ENCODE data around the gene DGKD.
A peak's percentile ranks its signal among the peaks of the same experiment; 100 is the strongest.

Gene DGKD

DNA sequence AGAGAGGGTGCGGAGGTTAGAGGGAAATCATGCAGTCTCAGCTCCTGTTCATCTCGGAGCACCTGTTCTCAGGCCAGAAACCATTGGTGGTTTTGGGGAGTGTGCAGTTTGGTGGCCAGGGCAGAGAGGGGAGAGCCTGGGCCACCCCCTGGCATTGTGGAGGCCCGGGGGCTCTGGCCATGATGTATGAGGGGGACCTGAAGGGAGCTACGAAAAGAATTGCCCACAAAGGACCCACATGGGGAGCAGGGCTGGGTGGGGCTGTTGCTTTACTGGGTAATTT, 87.7 kb downstream of the DGKD start:
- peak overlapping the region; percentile 31; the same call in 1 of the 2 replicates for H3K27ac ChIP-seq (ENCODE audit: low read depth, low read length)
- H3K9me2 ChIP-seq (replicated peaks; ENCODE audit: insufficient read depth, low read length), result no peaks in the 10 kb centered on the region
- no peaks in the 10 kb centered on the region for H3F3A ChIP-seq (ENCODE audit: insufficient read depth)
- TF ChIP-seq, protein P1, sequence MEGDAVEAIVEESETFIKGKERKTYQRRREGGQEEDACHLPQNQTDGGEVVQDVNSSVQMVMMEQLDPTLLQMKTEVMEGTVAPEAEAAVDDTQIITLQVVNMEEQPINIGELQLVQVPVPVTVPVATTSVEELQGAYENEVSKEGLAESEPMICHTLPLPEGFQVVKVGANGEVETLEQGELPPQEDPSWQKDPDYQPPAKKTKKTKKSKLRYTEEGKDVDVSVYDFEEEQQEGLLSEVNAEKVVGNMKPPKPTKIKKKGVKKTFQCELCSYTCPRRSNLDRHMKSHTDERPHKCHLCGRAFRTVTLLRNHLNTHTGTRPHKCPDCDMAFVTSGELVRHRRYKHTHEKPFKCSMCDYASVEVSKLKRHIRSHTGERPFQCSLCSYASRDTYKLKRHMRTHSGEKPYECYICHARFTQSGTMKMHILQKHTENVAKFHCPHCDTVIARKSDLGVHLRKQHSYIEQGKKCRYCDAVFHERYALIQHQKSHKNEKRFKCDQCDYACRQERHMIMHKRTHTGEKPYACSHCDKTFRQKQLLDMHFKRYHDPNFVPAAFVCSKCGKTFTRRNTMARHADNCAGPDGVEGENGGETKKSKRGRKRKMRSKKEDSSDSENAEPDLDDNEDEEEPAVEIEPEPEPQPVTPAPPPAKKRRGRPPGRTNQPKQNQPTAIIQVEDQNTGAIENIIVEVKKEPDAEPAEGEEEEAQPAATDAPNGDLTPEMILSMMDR (IDR thresholded peaks at IDR 0.05; ENCODE audit: insufficient read depth, low read length, poor library complexity, severe bottlenecking), result no peak
- TF ChIP-seq EZH2phosphoT487 (conservative IDR thresholded peaks at IDR 0.05; ENCODE audit: low read length), result no peak
- no peaks in the 10 kb centered on the region for H3K9me3 ChIP-seq (ENCODE audit: insufficient read depth, low read length)
- no peak overlapping the region for H3K4me3 ChIP-seq (ENCODE audit: insufficient read depth, low read length, poor library complexity, severe bottlenecking)
- no peaks in the 10 kb centered on the region for H4K20me1 ChIP-seq (ENCODE audit: low read depth, low read length)
- H3K79me2 ChIP-seq (ENCODE audit: insufficient read depth, low read length), result no peaks in the 10 kb centered on the region
- H2AFZ ChIP-seq (ENCODE audit: low read depth, low read length, severe bottlenecking), result no peak overlapping the region
- no peak overlapping the region for H3K4me2 ChIP-seq (ENCODE audit: low read depth, low read length, poor library complexity, severe bottlenecking)
- no peaks in the 10 kb centered on the region for H3K36me3 ChIP-seq (ENCODE audit: low read length)
- H3K9ac ChIP-seq (ENCODE audit: low read length), result no peak overlapping the region; the same call in 1 of the 2 replicates
- H3K27me3 ChIP-seq (ENCODE audit: low read length), result no peaks in the 10 kb centered on the region

DNA sequence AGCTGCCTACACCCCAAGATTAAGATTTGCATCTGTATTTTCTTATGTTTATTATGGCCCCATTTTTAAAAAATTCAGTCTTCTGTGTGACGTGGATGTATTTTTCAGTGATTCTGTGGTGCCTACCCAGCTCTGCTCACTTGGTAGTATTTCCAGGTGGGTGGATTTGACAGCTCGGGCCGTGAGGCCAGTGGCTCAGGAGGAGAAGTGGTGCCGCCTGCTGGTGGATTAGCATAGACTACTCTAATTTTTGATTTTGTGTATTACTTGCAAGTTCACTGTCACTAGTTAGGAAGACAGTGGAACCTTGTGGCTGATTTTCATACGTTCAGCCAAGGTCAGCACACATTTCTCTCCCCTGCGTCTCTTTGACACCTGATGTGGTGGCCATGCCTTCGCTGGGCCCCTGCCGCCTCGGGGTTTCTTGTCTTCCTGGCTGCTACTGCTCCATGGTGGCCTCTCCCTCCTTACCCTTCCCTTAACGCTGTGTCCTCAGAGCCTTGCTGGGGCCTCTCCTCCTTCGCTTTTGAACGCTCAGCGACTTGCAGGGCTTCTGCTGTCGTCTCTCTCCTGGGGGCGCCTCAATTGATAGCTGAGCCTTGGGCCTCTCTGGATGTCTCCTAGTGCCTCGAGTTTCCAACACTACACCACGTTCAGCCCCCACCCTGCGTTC, 89.4 kb downstream of the DGKD start:
- H3K4me3 ChIP-seq (ENCODE audit: insufficient read depth, low read length, poor library complexity, severe bottlenecking), result no peak overlapping the region
- H3K4me2 ChIP-seq (ENCODE audit: low read depth, low read length, poor library complexity, severe bottlenecking), result no peak overlapping the region
- TF ChIP-seq, protein P1 (IDR thresholded peaks at IDR 0.05; ENCODE audit: insufficient read depth, low read length, poor library complexity, severe bottlenecking), result peak; percentile 70
- no peak for TF ChIP-seq EZH2phosphoT487 (conservative IDR thresholded peaks at IDR 0.05; ENCODE audit: low read length)
- H3K9me3 ChIP-seq (ENCODE audit: insufficient read depth, low read length), result no peaks in the 10 kb centered on the region
- no peak overlapping the region for H3K27ac ChIP-seq (ENCODE audit: low read depth, low read length)
- no peaks in the 10 kb centered on the region for H4K20me1 ChIP-seq (ENCODE audit: low read depth, low read length)
- no peaks in the 10 kb centered on the region for H3K36me3 ChIP-seq (ENCODE audit: low read length)
- H3K9me2 ChIP-seq (replicated peaks; ENCODE audit: insufficient read depth, low read length), result no peaks in the 10 kb centered on the region
- no peak overlapping the region for H2AFZ ChIP-seq (ENCODE audit: low read depth, low read length, severe bottlenecking)
- H3K27me3 ChIP-seq (ENCODE audit: low read length), result no peaks in the 10 kb centered on the region
- no peaks in the 10 kb centered on the region for H3F3A ChIP-seq (ENCODE audit: insufficient read depth)
- H3K9ac ChIP-seq (ENCODE audit: low read length), result no peak overlapping the region
- no peaks in the 10 kb centered on the region for H3K79me2 ChIP-seq (ENCODE audit: insufficient read depth, low read length)

DNA sequence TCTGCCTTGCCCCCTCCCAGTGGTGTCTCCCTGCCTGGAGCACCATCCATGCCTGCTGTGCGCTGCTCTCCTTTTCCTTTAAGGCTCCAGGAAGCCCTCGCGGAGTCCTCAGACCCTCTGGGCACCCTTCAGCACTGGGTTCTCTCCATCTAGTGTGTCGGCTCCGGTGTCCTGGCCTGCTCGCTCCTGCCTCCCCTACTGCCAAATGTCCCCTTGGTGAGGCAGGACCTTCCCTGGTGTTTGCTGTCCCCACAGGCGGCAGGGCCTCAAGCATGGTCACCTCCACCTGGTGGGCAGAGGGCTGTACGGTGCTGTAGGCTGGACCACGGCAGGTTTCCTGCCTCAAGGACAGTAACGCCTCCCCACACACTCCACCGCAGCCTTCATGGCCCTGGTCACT, 90.2 kb downstream of the DGKD start:
- no peak overlapping the region for H3K4me2 ChIP-seq (ENCODE audit: low read depth, low read length, poor library complexity, severe bottlenecking)
- no peaks in the 10 kb centered on the region for H3K9me3 ChIP-seq (ENCODE audit: insufficient read depth, low read length)
- H2AFZ ChIP-seq (ENCODE audit: low read depth, low read length, severe bottlenecking), result no peak overlapping the region
- no peaks in the 10 kb centered on the region for H4K20me1 ChIP-seq (ENCODE audit: low read depth, low read length)
- no peaks in the 10 kb centered on the region for H3K79me2 ChIP-seq (ENCODE audit: insufficient read depth, low read length)
- no peak overlapping the region for H3K4me3 ChIP-seq (ENCODE audit: insufficient read depth, low read length, poor library complexity, severe bottlenecking)
- no peaks in the 10 kb centered on the region for H3K9me2 ChIP-seq (replicated peaks; ENCODE audit: insufficient read depth, low read length)
- no peaks in the 10 kb centered on the region for H3F3A ChIP-seq (ENCODE audit: insufficient read depth)
- no peak overlapping the region for H3K27ac ChIP-seq (ENCODE audit: low read depth, low read length)
- no peaks in the 10 kb centered on the region for H3K27me3 ChIP-seq (ENCODE audit: low read length)
- no peaks in the 10 kb centered on the region for H3K36me3 ChIP-seq (ENCODE audit: low read length)
- H3K9ac ChIP-seq (ENCODE audit: low read length), result no peak overlapping the region
- TF ChIP-seq EZH2phosphoT487 (conservative IDR thresholded peaks at IDR 0.05; ENCODE audit: low read length), result no peak
- TF ChIP-seq, protein P1 (IDR thresholded peaks at IDR 0.05; ENCODE audit: insufficient read depth, low read length, poor library complexity, severe bottlenecking), result no peak
